CD4-positive, alpha-beta T cell treated with Interleukin-15 for 4 hours (primary cell): ENCODE data around the gene MARCKSL1.
"Not testable (repeated sequence)": the region's sequence is repeated elsewhere in the genome, so short reads cannot be mapped to it uniquely, and the experiment has no call there.

ENCODE experiments used
- DNase-seq: peaks from one replicate; pipeline ENCODE4 v3.0.0-alpha.2; 2020; ENCODE audit warnings: low spot score

Gene MARCKSL1

GRCh38 chr1:32335790-32336590 lies at the start of gene MARCKSL1:
Gene MARCKSL1, minus strand, starts transcription at chr1:32336233. Its CDS starts 200 bp downstream, at chr1:32336033.
- DNase-seq = peak; percentile 87

GRCh38 chr1:32380057-32380456 lies 44.0 kb upstream of the MARCKSL1 start:
- no peak for DNase-seq

GRCh38 chr1:32377541-32378220 lies 41.6 kb upstream of the MARCKSL1 start:
- DNase-seq = no peak

- no peak for DNase-seq
These were observed 40.2 kb upstream of the MARCKSL1 start for GRCh38 chr1:32376199-32376598.

GRCh38 chr1:32373996-32374592 lies 38.1 kb upstream of the MARCKSL1 start:
- no peak for DNase-seq

- DNase-seq = peak; percentile 77
These were observed 36.2 kb upstream of the MARCKSL1 start for GRCh38 chr1:32372149-32372756.

- no peak for DNase-seq
These were observed 32.0 kb upstream of the MARCKSL1 start for GRCh38 chr1:32367912-32368635.

- DNase-seq = no peak
These were observed 29.4 kb upstream of the MARCKSL1 start for GRCh38 chr1:32365445-32365844.

- DNase-seq = no peak
These were observed 28.8 kb upstream of the MARCKSL1 start for GRCh38 chr1:32364836-32365235.

GRCh38 chr1:32363713-32364112 lies 27.7 kb upstream of the MARCKSL1 start:
- DNase-seq = no peak

- DNase-seq = no peak
These were observed 26.7 kb upstream of the MARCKSL1 start, which contains the start of the genes FAM229A and TSSK3 for GRCh38 chr1:32362474-32363313. Gene FAM229A, minus strand, starts transcription at chr1:32362485. Its CDS starts 394 bp downstream, at chr1:32362091. Gene TSSK3, plus strand, starts transcription at chr1:32362539. Its CDS starts 163 bp downstream, at chr1:32362702.

GRCh38 chr1:32361674-32362473 lies 25.8 kb upstream of the MARCKSL1 start:
- no peak for DNase-seq

GRCh38 chr1:32361308-32361673 lies 25.3 kb upstream of the MARCKSL1 start:
- DNase-seq = no peak

GRCh38 chr1:32358435-32358834 lies 22.4 kb upstream of the MARCKSL1 start:
- no peak for DNase-seq

- no peak for DNase-seq
These were observed 21.6 kb upstream of the MARCKSL1 start for GRCh38 chr1:32357614-32358013.

- no peak for DNase-seq
These were observed 20.4 kb upstream of the MARCKSL1 start for GRCh38 chr1:32356478-32356877.

- DNase-seq = not testable (repeated sequence)
These were observed 19.7 kb upstream of the MARCKSL1 start for GRCh38 chr1:32355778-32356177.

GRCh38 chr1:32353886-32354570 lies 18.0 kb upstream of the MARCKSL1 start:
- DNase-seq = no peak

GRCh38 chr1:32353431-32353830 lies 17.4 kb upstream of the MARCKSL1 start:
- no peak for DNase-seq
